Parathyroid adenoma (tissue), 2 donors: ENCODE measurements around the gene ILRUN.
"Not testable (repeated sequence)": the region's sequence is repeated elsewhere in the genome, so short reads cannot be mapped to it uniquely, and the experiment has no call there.

Source experiments
- H2AFZ ChIP-seq: fragments of 300-600 bp; sonication (generic); one replicate; pipeline ENCODE4 v1.7.0; 2017; ENCODE audit warnings: antibody characterized with exemption, mild to moderate bottlenecking
- H3K27ac ChIP-seq: fragments of 300-600 bp; sonication (generic); one replicate; pipeline ENCODE4 v1.7.0; 2017
- H3K27me3 ChIP-seq: fragments of 300-600 bp; sonication (generic); one replicate; pipeline ENCODE4 v1.7.0; 2017; ENCODE audit warnings: low read length; ENCODE audit not compliant: control insufficient read depth, insufficient read depth
- H3K36me3 ChIP-seq: fragments of 300-600 bp; sonication (generic); one replicate; pipeline ENCODE4 v1.7.0; 2017; ENCODE audit warnings: low read length; ENCODE audit not compliant: control insufficient read depth, insufficient read depth
- H3K4me1 ChIP-seq: fragments of 300-600 bp; sonication (generic); one replicate; pipeline ENCODE4 v1.7.0; 2017; ENCODE audit warnings: control low read depth
- H3K4me2 ChIP-seq: fragments of 300-600 bp; sonication (generic); one replicate; pipeline ENCODE4 v1.7.0; 2017; ENCODE audit warnings: low read length
- H3K4me3 ChIP-seq: fragments of 300-600 bp; sonication (generic); one replicate; pipeline ENCODE4 v1.7.0; 2017; ENCODE audit warnings: low read depth, low read length
- H3K79me2 ChIP-seq: fragments of 300-600 bp; sonication (generic); one replicate; pipeline ENCODE4 v1.7.0; 2017; ENCODE audit warnings: control low read depth
- H3K9ac ChIP-seq: fragments of 300-600 bp; sonication (generic); one replicate; pipeline ENCODE4 v1.7.0; 2017; ENCODE audit warnings: mild to moderate bottlenecking
- H3K9me3 ChIP-seq: fragments of 300-600 bp; sonication (generic); one replicate; pipeline ENCODE4 v1.7.0; 2017; ENCODE audit warnings: low read length; ENCODE audit not compliant: control insufficient read depth
- TF ChIP-seq, protein P1 (sequence below): fragments of 300-600 bp; sonication (generic); IDR thresholded peaks from one replicate; pipeline ENCODE4 v1.7.0; 2017; ENCODE audit warnings: antibody characterized with exemption, mild to moderate bottlenecking
- donor health status: primary hyperparathyroidism.

ILRUN gene

DNA sequence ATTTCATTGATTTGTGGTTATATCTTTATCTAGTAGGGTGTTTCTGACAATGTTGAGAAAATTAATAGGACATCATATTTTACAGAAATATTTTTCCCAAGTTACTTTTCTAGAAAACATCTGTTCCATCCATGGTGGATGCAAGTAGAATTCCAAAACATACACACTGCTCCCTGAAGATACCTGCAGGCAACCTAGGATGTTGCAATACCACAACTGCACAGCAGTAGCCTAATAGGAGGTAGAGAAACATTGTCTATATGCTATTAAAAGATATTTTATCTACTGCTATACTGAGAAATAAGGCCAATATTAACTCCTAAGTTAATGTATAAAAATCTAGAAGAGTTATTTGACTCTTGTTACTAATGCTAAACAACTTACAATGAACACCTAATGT, 6.8 kb downstream of the ILRUN start:
- Histone ChIP-seq H3K4me1 (no peaks in the 10 kb centered on the region), H3K27me3 (no peaks in the 10 kb centered on the region), H3K4me2 (no peak overlapping the region), H3K4me3 (no peak overlapping the region), H3K9me3 (no peaks in the 10 kb centered on the region), H3K9ac (no peak overlapping the region), H3K79me2 (peaks cover 69% of the 10 kb centered on the region), H3K27ac (no peak overlapping the region), H3K36me3 (no peaks in the 10 kb centered on the region), H2AFZ (no peak overlapping the region)
- TF ChIP-seq, protein P1, sequence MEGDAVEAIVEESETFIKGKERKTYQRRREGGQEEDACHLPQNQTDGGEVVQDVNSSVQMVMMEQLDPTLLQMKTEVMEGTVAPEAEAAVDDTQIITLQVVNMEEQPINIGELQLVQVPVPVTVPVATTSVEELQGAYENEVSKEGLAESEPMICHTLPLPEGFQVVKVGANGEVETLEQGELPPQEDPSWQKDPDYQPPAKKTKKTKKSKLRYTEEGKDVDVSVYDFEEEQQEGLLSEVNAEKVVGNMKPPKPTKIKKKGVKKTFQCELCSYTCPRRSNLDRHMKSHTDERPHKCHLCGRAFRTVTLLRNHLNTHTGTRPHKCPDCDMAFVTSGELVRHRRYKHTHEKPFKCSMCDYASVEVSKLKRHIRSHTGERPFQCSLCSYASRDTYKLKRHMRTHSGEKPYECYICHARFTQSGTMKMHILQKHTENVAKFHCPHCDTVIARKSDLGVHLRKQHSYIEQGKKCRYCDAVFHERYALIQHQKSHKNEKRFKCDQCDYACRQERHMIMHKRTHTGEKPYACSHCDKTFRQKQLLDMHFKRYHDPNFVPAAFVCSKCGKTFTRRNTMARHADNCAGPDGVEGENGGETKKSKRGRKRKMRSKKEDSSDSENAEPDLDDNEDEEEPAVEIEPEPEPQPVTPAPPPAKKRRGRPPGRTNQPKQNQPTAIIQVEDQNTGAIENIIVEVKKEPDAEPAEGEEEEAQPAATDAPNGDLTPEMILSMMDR, result no peak

DNA sequence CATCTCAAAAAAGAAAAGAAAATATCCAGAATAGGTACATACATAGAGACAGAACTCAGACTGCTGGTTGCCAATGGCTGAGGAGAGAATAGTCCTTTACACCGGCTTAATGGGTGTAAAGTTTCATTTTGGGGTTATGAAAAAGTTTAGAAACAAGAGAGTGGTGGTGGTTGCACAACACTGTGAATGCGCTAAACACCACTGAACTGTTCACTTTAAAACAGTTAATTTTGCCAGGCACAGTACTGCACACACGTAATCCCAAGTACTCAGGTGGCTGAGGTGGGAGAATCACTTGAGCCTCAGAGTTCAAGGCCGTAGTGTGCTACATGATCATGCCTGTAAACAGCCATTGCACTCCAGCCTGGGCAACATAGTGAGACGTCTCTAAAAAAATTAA, 7.6 kb downstream of the ILRUN start:
- peaks cover 68% of the 10 kb centered on the region for H3K79me2 ChIP-seq
- H3K36me3 ChIP-seq, result no peaks in the 10 kb centered on the region
- no peak overlapping the region for H3K27ac ChIP-seq
- H2AFZ ChIP-seq, result no peak overlapping the region
- no peak overlapping the region for H3K4me3 ChIP-seq
- no peaks in the 10 kb centered on the region for H3K9me3 ChIP-seq
- H3K27me3 ChIP-seq, result no peaks in the 10 kb centered on the region
- H3K4me1 ChIP-seq, result no peaks in the 10 kb centered on the region
- no peak overlapping the region for H3K4me2 ChIP-seq
- no peak overlapping the region for H3K9ac ChIP-seq
- TF ChIP-seq, protein P1, result no peak

DNA sequence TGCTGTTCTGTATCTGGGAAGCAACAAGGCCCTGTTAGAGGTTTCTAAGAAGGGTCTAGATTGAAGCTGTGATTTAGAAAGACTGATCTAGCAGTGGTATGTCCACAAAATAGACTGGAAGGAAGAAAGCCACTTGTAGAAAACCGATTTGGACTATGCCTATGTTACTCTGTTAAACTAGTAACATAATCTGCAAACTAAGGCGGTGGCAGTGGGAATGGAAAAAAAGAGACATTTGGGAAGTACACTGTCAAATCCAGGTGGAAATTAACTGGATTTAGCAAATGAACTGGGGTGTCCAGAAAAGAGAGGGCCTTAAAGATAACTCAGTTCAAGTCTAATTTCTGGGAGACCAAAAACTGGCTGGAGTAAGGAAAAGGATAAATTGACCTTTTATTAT, 11.6 kb downstream of the ILRUN start:
- Histone ChIP-seq H3K27ac (no peak overlapping the region), H2AFZ (no peak overlapping the region), H3K4me2 (no peak overlapping the region), H3K36me3 (no peaks in the 10 kb centered on the region), H3K9ac (no peak overlapping the region), H3K4me1 (no peaks in the 10 kb centered on the region), H3K4me3 (no peak overlapping the region), H3K9me3 (no peaks in the 10 kb centered on the region), H3K79me2 (peaks cover 52% of the 10 kb centered on the region), H3K27me3 (no peaks in the 10 kb centered on the region)
- TF ChIP-seq, protein P1, result no peak

DNA sequence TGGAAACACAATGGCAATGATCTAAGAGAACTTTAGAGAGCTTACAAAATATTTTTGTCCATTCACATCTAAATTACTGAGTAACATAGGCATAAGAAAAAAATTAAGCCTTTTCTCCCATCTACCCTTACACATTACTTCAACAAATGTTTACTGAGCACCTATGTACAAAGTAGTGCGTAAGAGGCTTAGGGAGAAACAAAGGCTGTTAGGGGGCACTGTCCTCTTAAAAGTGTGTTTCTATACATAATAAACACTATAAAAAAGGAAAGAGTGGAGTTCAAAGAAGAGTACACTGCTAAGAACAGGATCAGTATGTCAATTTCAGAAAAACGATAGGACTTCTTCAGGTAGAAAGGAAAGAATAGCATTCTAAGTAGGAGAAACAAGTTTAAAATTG, 12.2 kb downstream of the ILRUN start:
- no peaks in the 10 kb centered on the region for H3K27me3 ChIP-seq
- no peaks in the 10 kb centered on the region for H3K36me3 ChIP-seq
- TF ChIP-seq, protein P1, result no peak
- no peak overlapping the region for H2AFZ ChIP-seq
- H3K4me1 ChIP-seq, result no peaks in the 10 kb centered on the region
- H3K9me3 ChIP-seq, result no peaks in the 10 kb centered on the region
- no peak overlapping the region for H3K27ac ChIP-seq
- H3K79me2 ChIP-seq, result peaks cover 51% of the 10 kb centered on the region
- H3K4me2 ChIP-seq, result no peak overlapping the region
- no peak overlapping the region for H3K4me3 ChIP-seq
- no peak overlapping the region for H3K9ac ChIP-seq

DNA sequence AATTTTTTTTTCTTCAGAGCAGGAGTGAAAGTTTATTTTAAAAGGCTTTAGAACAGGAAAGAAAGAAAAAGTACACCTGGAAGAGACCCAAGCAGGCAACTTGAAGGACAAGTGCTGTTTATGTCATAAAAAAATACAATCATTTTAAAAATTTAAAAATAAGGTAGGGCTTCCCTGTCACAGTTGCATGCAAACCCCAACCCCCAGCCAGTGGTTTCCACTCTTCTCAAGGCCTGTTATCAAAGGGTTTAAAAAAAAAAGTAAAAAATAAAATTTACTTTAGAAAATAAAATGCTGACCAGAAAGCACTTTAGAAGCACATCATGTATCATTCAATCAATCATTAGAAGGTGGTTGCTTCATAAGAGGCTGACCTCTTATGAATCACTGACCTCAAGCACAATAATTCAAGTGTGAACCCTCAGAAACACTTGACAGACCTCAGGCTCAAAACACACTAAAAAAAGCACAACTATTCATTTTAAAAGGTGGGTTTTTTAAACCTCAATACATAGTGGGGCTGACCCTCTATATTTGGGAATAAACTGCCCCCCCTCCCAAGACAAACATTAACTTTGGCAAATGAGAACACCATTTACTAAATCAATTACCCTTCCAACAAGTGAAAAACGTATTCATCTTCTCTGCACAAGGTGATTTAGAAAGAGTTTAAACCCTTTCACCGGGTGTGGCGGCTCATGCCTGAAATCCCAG, 15.6 kb downstream of the ILRUN start:
- no peak overlapping the region for H3K27ac ChIP-seq
- H2AFZ ChIP-seq, result no peak overlapping the region
- H3K27me3 ChIP-seq, result no peaks in the 10 kb centered on the region
- H3K4me1 ChIP-seq, result no peaks in the 10 kb centered on the region
- no peak overlapping the region for H3K4me2 ChIP-seq
- H3K9me3 ChIP-seq, result no peaks in the 10 kb centered on the region
- no peaks in the 10 kb centered on the region for H3K36me3 ChIP-seq
- H3K4me3 ChIP-seq, result no peak overlapping the region
- no peak overlapping the region for H3K9ac ChIP-seq
- TF ChIP-seq, protein P1, result no peak
- peaks cover 32% of the 10 kb centered on the region for H3K79me2 ChIP-seq

DNA sequence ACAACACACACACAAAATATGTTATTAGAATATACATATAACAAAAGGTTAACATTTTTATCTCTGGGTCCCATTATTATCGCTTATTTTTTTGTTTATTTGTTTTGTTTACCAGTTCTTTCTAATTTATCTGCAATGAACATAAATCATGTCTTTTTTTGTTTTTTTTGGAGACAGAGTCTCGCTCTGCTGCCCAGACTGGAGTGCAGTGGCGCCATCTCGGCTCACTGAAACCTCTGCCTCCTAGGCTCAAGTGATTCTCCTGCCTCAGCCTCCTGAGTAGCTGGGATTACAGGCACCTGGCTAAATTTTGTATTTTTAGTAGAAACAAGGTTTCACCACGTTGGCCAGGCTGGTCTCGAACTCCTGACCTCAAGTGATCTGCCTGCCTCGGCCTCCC, 16.3 kb downstream of the ILRUN start:
- peaks cover 30% of the 10 kb centered on the region for H3K79me2 ChIP-seq
- H2AFZ ChIP-seq, H3K4me3 ChIP-seq, H3K9me3 ChIP-seq, H3K4me2 ChIP-seq, H3K27me3 ChIP-seq, H3K36me3 ChIP-seq, H3K9ac ChIP-seq, H3K27ac ChIP-seq, H3K4me1 ChIP-seq: not testable (repeated sequence)
